Esophagus squamous epithelium (tissue), 4 donors: ENCODE results near the gene TRIM27.

Experiments
- CTCF ChIP-seq, 6 experiments: fragments of 450-650 bp in 4 of 6; fragments of 200-600 bp in 2 of 6; sonication (generic) in 2 of 6; IDR thresholded peaks; one replicate each; pipeline ENCODE4 v1.5.1; 2016 to 2019; ENCODE audit warnings: antibody characterized with exemption in 6 of 6, mild to moderate bottlenecking in 4 of 6, moderate library complexity in 4 of 6
- POLR2A ChIP-seq, 4 donors: fragments of 450-650 bp; IDR thresholded peaks; one replicate each; pipeline ENCODE4 v1.6.1; 2017; ENCODE audit warnings: antibody characterized with exemption in 4 of 4, mild to moderate bottlenecking in 4 of 4, moderate library complexity in 3 of 4

- TF ChIP-seq POLR2A (IDR thresholded peaks at IDR 0.05) (no peak), CTCF (IDR thresholded peaks at IDR 0.05) (no peak)
Measured at GRCh38 chr6:28914941-28915340, 8.8 kb downstream of the TRIM27 start.
